Vagina (tissue), 2 donors: ENCODE results near the gene RGS6.

Experiments used
- POLR2A ChIP-seq, 2 donors: fragments of 450-650 bp; IDR thresholded peaks; one replicate each; pipeline ENCODE4 v1.6.1; 2017; ENCODE audit warnings: antibody characterized with exemption in 2 of 2, mild to moderate bottlenecking in 2 of 2, moderate library complexity in 2 of 2
- TF ChIP-seq, protein P1 (sequence below), 3 experiments: fragments of 450-650 bp in 2 of 3; fragments of 200-600 bp in 1 of 3; sonication (generic) in 1 of 3; IDR thresholded peaks; one replicate each; pipeline ENCODE4 v1.5.1; 2017 to 2019; ENCODE audit warnings: antibody characterized with exemption in 3 of 3, mild to moderate bottlenecking in 2 of 3, moderate library complexity in 2 of 3

DNA sequence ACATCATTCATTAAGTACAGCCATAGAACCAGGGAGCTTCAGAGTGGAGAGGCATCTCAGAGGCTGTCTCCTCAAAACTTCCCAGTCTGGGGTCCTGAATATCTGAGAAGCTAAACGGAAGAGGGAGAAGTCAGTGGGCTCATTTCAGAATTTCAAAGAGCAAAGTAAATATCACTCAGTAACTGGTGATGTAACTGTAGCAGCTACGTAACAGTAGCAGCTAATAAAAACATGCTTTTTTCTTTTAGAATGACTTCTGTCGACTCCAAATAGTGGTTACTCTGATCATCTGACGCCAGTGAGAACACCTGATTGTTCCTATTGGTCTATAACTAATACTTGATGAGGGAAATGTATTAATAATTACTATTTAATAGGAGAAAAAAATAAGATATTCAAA lies 578.3 kb downstream of the RGS6 start:
- TF ChIP-seq, protein P1, sequence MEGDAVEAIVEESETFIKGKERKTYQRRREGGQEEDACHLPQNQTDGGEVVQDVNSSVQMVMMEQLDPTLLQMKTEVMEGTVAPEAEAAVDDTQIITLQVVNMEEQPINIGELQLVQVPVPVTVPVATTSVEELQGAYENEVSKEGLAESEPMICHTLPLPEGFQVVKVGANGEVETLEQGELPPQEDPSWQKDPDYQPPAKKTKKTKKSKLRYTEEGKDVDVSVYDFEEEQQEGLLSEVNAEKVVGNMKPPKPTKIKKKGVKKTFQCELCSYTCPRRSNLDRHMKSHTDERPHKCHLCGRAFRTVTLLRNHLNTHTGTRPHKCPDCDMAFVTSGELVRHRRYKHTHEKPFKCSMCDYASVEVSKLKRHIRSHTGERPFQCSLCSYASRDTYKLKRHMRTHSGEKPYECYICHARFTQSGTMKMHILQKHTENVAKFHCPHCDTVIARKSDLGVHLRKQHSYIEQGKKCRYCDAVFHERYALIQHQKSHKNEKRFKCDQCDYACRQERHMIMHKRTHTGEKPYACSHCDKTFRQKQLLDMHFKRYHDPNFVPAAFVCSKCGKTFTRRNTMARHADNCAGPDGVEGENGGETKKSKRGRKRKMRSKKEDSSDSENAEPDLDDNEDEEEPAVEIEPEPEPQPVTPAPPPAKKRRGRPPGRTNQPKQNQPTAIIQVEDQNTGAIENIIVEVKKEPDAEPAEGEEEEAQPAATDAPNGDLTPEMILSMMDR (IDR thresholded peaks at IDR 0.05) = no peak
- TF ChIP-seq POLR2A (IDR thresholded peaks at IDR 0.05) = no peak
